CD4-positive, alpha-beta T cell treated with Interferon alpha-2 for 1 hour (primary cell): Measurements from ENCODE around the gene USP15.

Experiments used
- DNase-seq, 2 donors: peaks; one replicate each; pipeline ENCODE4 v3.0.0-alpha.2; 2020 to 2022

Gene USP15

DNA sequence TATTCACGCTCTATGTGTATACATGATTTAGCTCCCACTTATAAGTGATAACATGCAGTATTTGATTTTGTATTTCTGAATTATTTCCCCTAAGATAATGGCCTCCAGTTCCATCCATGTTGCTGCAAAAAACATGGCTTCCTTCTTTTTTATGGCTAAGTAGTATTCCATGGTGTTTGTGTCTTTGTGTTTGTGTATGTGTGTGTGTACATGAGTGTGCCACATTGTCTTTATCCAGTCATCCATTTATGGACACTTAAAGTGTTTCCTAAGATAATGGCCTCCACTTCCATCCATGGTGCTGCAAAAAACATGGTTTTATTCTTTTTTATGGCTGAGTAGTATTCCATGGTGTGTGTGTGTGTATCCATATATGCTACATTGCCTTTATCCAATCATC, 25.1 kb downstream of the USP15 start:
- no peak for DNase-seq

DNA sequence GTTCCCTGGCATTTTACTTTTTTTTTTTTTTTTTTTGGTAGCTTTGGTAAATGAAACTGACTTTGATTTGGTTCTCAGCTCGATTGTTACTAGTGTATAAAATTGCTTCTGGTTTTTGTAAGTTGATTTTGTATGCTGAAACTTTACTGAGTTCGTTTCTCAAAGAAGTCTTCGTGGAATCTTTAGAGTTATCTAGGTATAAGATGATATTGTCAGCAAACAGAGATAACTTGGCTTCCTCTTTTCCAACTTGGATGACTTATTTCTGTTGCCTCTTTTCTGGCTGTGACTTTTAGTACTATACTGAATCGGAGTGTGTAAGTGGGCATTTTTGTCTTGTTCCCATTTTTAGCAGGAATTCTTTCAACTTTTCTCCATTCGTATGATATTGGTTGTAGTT, 28.1 kb downstream of the USP15 start:
- DNase-seq = no peak

DNA sequence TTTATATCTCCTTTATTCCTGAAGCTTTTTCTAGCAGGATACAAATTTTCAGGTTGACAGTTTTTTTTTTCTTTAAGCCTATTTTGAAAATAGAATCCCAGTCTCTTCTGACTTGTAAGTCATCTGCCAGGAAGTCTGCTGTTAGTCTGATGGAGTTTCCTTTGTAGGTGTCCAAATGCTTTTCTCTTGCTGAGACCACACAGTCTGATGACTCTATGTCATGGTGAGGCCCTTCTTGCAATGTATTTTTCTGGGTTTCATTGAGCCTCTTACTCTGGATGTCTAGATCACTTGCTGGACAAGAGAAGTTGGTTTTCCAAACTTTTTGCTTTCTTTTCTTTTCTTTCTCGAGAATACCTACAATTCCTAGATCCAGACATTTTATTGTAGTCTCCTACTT, 30.6 kb downstream of the USP15 start:
- no peak for DNase-seq

DNA sequence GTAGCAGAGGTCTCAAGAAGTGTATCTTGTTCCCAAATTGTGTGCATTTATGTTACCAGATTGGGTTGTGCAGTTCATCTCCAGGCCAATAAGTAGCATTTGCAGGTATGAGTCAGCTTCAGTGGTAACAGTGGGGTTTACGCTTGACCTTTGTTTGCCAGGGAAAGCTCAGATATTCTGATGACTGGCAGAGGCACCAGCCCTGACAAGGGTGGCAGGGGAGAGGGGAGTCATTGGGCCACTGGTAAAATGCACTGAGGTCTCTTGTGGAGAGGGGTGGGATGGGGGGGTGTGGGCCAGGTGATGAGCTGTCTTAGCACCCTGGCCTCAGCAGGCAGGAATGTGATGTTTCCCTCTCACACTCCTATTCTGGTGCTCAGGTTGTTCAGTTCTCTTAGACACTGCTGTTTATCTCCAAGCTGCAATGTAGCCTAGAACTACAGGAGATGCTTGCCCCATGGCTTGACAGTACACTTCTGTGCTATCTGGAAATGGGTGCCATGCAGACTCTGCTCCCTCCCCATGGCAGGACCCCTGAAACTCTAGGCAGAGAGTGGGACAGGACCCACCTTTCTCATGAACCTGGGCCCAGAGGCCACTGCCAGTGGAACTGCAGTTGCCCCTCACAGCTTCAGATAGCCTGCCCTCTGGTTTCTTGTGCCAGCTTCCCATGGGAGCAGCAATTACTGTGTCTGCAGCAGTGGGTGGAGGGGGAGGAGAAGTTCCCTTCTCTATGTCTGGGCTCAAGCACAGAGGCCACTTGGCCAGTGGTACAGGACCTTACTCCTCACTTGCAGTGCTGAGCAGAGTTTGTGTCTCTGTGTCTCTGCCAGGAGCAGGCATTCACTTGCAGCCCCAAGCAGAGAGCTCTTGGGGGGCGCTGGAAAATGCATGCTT, 31.9 kb downstream of the USP15 start:
- DNase-seq = no peak

DNA sequence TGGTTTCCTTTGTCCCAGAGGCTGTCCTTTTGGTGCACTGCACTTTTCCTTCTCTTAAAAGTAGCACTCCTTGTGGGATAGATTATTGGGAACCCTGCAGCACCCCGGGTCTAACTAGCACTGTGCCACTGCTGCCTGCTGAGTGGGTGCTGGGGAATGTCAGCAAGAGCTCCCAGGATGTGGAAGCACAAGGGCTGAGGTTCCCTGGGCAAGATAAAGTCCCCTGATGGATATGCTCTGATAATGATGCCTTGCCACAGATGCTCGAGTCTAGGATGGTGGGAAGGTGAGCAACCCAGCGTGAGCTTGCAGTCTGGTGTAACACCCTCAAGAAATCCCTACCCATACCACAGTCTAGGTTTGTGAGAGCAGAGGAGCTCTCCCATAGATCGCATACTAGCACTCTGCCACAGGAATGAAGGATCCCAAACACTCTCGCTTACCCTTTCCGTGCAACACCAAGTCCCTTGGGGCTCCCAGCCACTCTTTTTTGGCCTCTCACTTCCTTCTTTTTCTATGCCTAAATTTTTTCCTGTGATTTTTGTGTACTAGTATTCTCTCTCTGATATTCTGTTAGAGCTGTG, 32.6 kb downstream of the USP15 start:
- DNase-seq = no peak

DNA sequence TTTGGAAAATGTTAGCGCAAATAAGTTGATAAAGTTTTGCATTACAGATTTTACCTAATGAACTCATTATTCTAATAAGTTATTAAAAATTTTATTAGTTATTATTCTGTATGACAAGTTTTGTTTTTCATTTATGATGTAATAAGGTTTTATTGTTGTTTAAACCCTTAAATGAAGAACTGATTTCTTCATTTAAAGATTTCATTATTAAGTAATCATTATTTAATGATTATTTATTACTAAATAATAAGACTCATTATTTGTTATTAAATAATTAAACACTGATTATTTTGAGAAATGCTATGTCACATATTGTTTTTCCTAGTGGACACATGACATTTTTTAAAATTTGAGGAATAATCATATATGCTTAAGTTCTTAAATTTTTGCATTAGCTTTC, 34.2 kb downstream of the USP15 start:
- no peak for DNase-seq

DNA sequence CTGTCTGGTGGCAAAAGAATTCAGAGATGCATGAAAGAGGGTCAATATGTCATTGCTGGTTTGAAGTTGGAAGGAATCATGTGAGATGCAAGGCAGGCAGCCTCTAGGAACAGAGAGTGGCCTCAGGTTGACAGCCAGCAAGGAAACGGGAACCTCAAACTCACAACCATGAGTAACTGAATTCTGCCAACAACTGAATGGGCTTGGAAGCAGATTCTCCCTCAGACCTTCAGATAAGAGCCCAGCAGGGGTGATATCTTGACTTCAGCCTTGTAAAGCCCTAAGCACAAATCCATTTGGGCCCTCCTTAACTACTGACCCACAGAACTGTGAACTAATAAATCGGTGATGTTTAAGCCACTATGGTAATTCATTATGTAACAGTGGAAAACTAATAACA, 35.8 kb downstream of the USP15 start:
- no peak for DNase-seq

DNA sequence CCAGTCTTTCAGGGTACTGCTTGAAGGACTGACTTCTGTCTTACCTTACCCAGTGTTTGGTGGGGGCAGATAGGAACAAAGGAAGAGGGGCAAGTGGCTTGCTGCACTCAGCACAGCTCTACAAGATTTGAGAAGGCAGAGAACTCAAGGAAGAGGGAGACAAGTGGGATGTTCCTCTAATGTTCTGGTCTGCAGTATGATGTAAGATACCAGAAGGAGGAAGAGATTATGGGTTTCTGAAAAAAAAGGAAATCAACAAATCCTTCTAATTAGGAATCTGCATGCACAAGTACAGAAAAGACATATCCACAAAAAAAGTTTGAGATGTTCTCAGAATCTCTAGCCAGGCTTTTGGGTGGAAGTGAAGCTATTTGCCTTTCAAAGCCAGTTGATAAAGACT, 37.1 kb downstream of the USP15 start:
- DNase-seq = no peak

DNA sequence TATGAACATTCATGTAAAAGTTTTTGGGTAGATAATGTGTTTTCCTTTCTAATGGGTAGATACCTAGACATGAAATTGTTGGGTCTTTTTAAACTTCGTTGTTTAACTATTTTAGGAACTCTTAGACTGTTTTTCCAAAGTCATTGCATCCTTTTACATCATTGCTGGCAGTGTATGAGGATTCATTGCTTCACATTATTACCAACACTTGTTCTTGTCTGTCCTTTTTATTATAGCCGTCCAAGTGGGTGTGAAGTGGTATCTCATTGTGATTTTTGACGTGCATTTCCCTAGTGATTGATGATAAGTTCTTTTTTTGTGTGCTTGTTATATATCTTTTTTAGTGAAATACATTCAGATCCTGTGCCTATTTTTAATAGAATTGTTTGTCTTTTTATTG, 39.4 kb downstream of the USP15 start:
- DNase-seq = no peak

DNA sequence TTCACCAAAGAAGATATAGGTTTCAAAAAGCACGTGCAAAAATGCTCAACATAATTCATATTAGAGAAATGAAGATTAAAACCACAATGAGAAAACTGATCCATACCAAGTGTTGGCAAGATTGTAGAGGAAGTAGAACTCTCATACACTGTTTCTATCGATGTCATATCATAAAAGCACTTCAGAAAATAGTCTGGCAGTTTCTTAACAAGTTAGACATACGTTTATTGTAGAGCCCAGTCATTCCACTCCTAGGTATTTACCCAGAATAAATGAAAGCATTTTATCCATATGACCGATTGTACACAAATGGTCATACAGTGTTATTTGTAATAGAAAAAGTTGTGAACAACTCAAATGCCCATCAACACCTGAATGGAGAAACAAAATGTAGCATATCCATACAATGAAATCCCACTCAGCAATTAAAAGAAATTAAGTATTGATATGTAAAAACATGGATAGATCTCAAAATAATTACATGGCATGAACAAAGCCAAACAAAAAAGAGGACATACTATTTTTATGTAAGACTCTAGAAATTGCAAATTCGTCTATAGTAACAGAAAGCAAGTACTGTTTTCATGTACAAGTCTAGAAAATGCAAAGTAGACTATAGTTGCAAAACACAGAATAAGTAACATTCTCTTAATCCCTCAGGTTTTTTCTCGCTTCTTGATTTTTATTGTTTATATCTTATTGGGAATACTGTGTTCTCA, 41.0 kb downstream of the USP15 start:
- no peak for DNase-seq

DNA sequence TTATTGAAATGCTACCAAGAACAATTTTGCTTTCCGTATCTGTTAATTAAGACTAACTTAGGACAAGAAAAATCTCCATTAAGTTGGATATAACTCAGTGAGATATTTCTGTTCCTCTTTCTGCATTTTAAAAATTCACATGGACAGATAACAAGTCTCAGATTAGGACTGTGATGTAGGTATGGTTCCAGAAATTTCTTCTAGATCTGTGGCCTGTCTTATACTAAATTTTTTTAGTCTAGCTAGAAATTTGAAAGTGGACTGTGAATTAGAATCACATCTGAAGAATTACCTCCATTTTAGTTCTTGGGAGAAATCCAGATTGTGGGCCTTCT, 41.6 kb downstream of the USP15 start:
- no peak for DNase-seq

DNA sequence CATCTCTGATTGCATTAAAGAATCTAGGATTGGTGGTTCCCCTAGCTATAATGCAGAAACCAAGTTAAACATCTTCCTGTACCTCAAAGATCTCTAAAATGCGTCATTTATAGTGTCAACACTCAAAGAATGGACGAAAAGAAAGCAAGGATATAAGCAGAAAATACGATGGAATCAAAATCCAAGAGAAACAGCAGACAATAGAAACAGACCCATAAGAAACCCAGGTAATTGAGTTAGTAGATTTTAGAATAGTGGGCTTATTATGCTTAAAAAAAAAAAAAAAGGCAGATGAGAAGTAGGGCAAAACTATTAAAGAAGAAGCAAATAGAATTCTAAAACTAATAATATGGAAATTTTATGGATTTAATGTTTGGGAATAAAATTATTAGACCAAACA, 44.4 kb downstream of the USP15 start:
- DNase-seq = no peak

DNA sequence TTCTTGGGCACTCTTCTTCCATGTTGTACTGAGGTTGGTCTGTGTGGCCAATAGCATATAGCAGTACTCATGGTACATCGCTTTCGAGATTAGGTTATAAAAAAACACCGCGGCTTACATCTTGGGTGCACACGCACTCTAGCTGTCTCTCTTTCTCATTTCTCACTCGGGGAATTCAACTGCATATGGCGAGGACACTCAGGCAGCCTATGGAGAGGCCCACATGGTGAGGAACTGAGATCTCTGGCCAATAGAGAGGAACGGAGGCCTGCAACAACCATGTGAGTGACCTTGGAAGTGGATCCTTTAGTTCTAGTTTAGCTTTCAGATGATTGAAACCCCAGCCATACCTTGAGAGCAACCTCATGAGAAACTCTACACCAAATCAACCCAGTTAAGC, 45.6 kb downstream of the USP15 start:
- DNase-seq = no peak

DNA sequence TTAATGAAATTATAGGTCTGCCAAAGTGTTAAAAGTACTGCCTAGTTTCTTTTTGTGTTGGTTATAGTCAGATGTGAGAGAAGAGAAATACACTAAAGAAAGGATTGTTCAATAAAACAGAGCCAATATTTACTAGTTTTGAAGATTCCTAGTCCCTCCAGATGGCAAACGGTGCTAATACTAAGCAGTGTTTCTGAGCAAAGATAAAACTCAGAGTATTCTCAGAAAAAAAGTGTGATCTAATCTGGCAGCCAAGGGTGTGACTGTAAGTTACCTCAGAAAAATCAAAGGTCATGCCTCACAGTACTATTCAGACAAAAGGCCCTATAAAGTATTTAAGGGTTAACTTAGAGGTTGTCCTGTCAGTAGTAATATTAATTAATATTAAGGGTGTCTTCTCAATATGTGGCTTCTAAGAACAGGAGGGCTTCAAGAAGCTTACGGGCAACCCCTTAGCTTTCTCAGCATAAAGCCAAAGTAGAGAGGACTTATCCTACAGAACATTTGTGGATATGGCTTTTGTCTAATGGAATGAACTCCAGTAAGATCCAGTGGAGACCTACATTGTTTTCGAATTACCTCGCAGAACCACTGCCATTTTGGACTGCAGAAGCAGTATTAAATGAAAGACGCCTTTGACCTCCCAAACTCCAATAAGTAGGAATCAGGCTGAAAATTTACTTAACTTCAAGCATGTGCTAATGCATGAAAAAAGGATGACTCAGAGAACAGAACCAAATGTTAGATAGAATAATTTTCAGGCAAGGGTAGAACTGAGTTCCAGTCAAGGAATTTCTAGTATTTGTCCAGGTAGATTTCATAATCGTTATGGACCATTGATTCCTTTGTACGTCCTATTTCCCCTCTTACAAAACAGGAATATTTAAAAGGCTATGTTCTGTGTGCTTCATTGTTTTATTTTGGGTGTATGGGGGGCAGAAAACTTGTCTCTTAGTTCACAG, 46.6 kb downstream of the USP15 start:
- DNase-seq = no peak

DNA sequence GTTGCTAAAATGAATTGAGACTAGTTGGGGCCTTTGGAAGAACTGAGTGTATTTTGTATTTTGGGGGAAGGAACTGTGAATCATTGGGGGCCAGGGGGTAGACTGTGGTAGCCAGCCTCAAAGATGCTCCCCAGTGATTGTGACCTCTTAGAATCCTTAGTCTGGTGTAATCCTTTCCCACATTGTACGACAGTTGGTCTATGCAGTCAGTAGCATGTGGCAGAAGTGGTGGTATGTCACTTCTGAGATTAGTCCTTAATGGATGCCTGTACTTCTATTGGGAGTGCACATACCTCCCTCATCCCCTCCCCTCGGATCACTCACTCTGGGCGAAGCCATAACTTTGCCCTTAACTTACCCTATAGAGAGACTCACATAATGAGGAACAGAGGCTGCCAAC, 48.0 kb downstream of the USP15 start:
- no peak for DNase-seq

DNA sequence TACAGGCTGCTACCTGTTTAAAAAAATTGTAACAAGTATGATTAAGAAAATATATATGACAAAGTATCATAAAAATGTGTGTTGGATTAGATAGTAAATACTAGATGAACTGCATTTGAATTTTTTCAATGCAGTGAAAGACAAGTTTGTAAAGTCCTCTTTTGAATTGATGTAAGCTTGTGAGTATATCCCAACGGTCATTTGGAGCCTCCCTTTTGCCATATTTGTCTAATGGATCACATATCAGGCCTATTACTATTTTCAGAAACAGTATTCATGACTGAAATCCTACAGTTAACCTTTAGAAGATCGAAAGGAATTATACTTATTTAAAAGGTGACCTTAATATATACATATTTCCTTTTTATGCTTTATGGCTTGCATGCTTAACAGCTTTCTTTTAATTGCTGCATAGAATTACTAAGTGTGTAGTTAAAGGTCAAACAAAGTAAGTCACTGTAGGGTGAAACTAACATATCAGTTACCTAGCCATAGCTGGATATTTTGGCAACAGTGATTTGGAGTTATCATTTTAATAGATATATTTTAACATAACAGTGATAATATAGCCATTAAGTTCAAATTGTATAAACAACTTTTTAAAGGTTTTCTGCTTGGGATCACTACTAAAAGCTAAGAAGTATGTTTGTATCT, 53.6 kb downstream of the USP15 start:
- DNase-seq = no peak

DNA sequence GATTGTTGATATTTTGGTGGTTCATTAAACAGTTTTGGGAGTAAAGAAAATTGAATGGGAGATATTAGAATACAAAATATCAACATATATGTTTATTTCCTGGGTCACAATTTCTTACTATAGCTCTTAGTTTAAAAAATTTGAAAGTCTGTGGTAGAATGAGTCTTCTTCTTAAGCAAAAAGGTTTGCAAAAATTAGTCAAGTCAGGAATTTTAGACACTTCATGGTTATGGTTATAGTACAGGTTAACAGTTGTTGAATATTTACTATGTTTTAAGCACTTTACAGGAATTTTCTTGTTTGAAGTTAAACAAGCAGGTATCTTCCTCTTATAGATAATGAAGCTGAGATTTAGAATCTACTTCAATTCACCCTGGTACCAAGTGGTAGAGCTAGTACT, 56.8 kb downstream of the USP15 start:
- DNase-seq = no peak

DNA sequence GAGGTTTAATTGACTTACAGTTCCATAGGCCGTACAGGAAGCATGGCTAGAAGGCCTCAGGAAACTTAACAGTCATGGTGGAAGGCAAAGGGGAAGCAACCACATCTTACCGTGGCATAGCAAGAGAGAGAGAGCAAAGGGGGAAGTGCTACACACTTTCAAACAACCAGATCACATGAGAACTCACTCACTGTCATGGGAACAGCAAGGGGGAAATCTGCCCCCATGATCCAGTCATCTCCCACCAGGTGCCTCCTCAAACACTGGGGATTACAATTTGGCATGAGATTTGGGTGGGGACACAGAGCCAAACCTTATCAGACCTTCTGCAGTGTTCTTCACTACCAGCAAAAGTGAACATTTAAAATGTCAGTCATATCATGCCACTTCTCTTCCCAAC, 58.9 kb downstream of the USP15 start:
- peak in 1 of 2 donors; percentile 4 for DNase-seq

DNA sequence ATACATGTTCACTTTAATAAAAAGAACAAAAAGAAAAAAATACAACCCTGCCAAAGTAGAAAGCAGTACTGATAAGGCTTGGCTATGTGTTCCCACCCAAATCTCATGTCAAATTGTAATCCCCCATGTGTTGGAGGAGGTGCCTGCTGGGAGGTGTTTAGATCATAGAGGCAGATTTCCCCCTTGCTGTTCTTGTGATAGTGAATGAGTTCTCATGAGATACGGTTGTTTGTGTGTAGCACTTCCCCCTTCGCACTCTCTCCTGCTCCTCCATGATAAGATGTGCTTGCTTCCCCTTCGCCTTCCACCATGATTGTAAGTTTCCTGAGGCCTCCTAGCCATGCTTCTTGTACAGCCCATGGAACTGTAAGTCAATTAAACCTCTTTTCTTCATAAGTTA, 59.9 kb downstream of the USP15 start:
- DNase-seq = no peak

DNA sequence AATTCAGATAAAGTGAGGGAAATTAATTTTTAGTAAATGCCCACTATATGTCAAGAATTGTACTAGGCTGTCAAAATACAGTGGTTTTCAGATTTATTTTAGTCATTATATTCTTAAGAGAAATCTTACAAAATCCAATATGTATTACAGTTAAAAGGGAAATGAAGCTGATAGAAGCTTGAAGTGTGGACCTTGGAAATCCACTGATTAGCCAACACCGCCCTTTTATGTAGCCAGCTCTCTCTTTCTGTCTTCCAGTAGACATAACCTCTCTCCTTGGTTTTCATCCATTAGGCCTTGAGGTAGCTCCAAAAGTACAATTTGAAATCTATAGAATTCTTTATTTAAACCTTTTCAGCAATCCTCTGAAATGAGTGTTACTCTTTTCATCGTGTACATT, 63.2 kb downstream of the USP15 start:
- no peak for DNase-seq

DNA sequence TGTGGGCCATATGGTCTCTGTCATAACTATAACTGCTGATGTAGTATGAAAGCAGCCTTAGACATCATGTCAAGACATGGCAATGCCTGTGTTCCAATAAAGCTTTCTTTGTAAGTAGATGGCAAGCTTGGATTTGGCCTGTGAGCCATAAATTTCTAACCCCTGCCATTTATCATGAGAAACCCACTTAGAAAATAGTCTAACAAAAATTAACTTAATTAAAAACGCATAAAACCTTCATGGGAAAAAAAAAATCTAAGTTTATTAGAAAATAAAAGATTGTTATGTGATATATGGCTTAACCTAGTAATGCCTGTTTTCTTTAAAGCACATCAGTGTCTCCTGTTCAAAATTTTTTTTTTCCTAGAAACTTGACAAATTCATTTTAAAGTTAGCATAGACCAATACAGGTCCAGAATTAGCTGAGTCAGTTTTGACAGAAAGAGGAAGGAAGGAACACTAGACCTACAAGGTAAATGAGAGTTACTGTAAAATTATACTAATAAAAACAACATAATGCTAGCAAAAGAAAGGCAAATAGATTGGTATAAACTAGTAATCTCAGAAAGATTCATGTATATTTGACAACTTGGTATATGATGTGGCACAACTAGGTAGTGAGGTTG, 68.2 kb downstream of the USP15 start:
- DNase-seq = no peak

DNA sequence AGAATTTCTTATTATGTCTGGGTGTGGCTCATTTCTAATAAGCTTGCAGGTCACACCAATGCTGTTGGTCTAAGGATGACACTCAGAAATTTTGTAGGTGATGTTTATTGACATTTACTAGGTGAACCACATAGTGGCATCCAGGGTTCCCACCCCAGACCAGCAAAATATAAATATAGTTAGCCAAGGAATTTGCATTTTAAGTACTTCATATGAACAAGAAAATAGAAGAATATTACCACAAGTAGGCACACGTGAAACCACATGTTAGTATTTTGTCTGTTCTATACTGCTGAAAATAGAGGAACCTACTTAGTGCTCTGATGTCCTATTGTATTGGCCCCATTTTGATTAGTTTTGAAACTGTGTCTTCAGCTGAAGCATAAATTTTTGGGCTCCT, 71.1 kb downstream of the USP15 start:
- DNase-seq = no peak
